HepG2 (cell line): ENCODE measurements around the gene SYNGR2. TPM values are rescaled to one million over a fixed set of nuclear protein-coding genes. Genes with fewer than 3 reads are reported as not detected.

ENCODE experiments used
- ARID3A ChIP-seq: IDR thresholded peaks from 2 replicates; pipeline ENCODE4 v1.6.1; 2012; ENCODE audit warnings: low read depth, low read length, improper control_type of control experiment
- IRF1 ChIP-seq: sonication (generic); formaldehyde crosslinking; IDR thresholded peaks from 2 replicates; pipeline ENCODE4 v1.4.0; 2020; ENCODE audit warnings: low read depth, mild to moderate bottlenecking, missing genetic modification reagents
- NFE2 ChIP-seq: sonication (generic); formaldehyde crosslinking; IDR thresholded peaks from 2 replicates; pipeline ENCODE4 v1.4.0; 2020; ENCODE audit warnings: missing genetic modification reagents
- PLSCR1 ChIP-seq: sonication (generic); formaldehyde crosslinking; IDR thresholded peaks from 2 replicates; pipeline ENCODE4 v1.5.0; 2020; ENCODE audit warnings: missing genetic modification reagents, mild to moderate bottlenecking, borderline replicate concordance
- PRMT3 ChIP-seq: sonication (generic); formaldehyde crosslinking; IDR thresholded peaks from 2 replicates; pipeline ENCODE4 v1.8.1; 2022; ENCODE audit warnings: low read depth, mild to moderate bottlenecking, moderate library complexity, missing genetic modification reagents, borderline replicate concordance
- SNAPC2 ChIP-seq: sonication (generic); formaldehyde crosslinking; IDR thresholded peaks from 2 replicates; pipeline ENCODE4 v1.8.1; 2022; ENCODE audit warnings: mild to moderate bottlenecking, missing genetic modification reagents
- SRF ChIP-seq: IDR thresholded peaks from 2 replicates; pipeline ENCODE4 v1.6.1; 2011; ENCODE audit warnings: mild to moderate bottlenecking, low read depth, low read length, moderate library complexity
- SYNCRIP ChIP-seq: fragments of 200-400 bp; formaldehyde crosslinking; IDR thresholded peaks from 2 replicates; pipeline ENCODE4 v1.6.1; 2018; ENCODE audit warnings: mild to moderate bottlenecking, low read depth, low read length; ENCODE audit not compliant: insufficient read depth
- TEAD3 ChIP-seq: optimal IDR thresholded peaks from 2 replicates; pipeline ENCODE3; 2016; ENCODE audit warnings: borderline replicate concordance
- TEF ChIP-seq: sonication (generic); formaldehyde crosslinking; IDR thresholded peaks from 2 replicates; pipeline ENCODE4 v1.5.0; 2020; ENCODE audit warnings: missing genetic modification reagents
- ZFP36L2 ChIP-seq: sonication (generic); formaldehyde crosslinking; IDR thresholded peaks from 2 replicates; pipeline ENCODE4 v1.4.0; 2020; ENCODE audit warnings: missing genetic modification reagents
- ZNF512 ChIP-seq: sonication (generic); formaldehyde crosslinking; IDR thresholded peaks from 2 replicates; pipeline ENCODE4 v1.4.0; 2020; ENCODE audit warnings: mild to moderate bottlenecking, missing genetic modification reagents
- ZNF550 ChIP-seq: sonication (generic); formaldehyde crosslinking; IDR thresholded peaks from 2 replicates; pipeline ENCODE4 v1.4.0; 2020; ENCODE audit warnings: mild to moderate bottlenecking, missing genetic modification reagents, borderline replicate concordance
- ZNF644 ChIP-seq: IDR thresholded peaks from 2 replicates; pipeline ENCODE4 v1.6.1; 2016; ENCODE audit warnings: low read depth
- ZNF883 ChIP-seq: sonication (generic); formaldehyde crosslinking; IDR thresholded peaks from 2 replicates; pipeline ENCODE4 v1.5.1; 2020; ENCODE audit warnings: mild to moderate bottlenecking, missing genetic modification reagents; ENCODE audit errors: not compliant biosample characterization
- polyA plus RNA-seq, 8 experiments: library from polyadenylated mRNA; depleted of rRNA in 3 of 8; stranded (reverse) in 7 of 8; unstranded in 1 of 8; fragments of >200 nt; fragmentation: Illumina TruSeq in 4 of 8; extraction: Trizol in 4 of 8; gene quantifications; 2 replicates each; pipeline versions ENCODE4 v1.2.1 to v1.2.3, GENCODE V29; 2011 to 2016; ENCODE audit warnings: low read depth in 4 of 8, missing spikeins in 1 of 8, mixed read lengths in 1 of 8; ENCODE audit not compliant: insufficient read depth in 1 of 8
- total RNA-seq, 5 experiments: library from RNA; depleted of rRNA; stranded (reverse); fragments of >200 nt; fragmentation: Illumina TruSeq; extraction: Trizol; gene quantifications; 2 replicates each; pipeline ENCODE4 v1.2.3, GENCODE V29; 2016; ENCODE audit warnings: low read depth in 1 of 5
- TF ChIP-seq, protein P1 (sequence below): sonication (generic); formaldehyde crosslinking; IDR thresholded peaks from 2 replicates; pipeline ENCODE4 v1.8.1; 2023; ENCODE audit warnings: mild to moderate bottlenecking, missing genetic modification reagents
- TF ChIP-seq, protein P2 (sequence below): sonication (generic); formaldehyde crosslinking; IDR thresholded peaks from 2 replicates; pipeline ENCODE4 v1.4.0; 2020; ENCODE audit warnings: mild to moderate bottlenecking, missing genetic modification reagents
- TF ChIP-seq, protein P3 (sequence below): sonication (generic); formaldehyde crosslinking; IDR thresholded peaks from 2 replicates; pipeline ENCODE4 v1.4.0; 2020; ENCODE audit warnings: mild to moderate bottlenecking, missing genetic modification reagents

The SYNGR2 gene
- total and polyA plus RNA-seq, 2 of the 13 experiments (the other 11 are each of a cell fraction or from before 2014, with no cell fraction given), result 46.7 to 170 TPM

DNA sequence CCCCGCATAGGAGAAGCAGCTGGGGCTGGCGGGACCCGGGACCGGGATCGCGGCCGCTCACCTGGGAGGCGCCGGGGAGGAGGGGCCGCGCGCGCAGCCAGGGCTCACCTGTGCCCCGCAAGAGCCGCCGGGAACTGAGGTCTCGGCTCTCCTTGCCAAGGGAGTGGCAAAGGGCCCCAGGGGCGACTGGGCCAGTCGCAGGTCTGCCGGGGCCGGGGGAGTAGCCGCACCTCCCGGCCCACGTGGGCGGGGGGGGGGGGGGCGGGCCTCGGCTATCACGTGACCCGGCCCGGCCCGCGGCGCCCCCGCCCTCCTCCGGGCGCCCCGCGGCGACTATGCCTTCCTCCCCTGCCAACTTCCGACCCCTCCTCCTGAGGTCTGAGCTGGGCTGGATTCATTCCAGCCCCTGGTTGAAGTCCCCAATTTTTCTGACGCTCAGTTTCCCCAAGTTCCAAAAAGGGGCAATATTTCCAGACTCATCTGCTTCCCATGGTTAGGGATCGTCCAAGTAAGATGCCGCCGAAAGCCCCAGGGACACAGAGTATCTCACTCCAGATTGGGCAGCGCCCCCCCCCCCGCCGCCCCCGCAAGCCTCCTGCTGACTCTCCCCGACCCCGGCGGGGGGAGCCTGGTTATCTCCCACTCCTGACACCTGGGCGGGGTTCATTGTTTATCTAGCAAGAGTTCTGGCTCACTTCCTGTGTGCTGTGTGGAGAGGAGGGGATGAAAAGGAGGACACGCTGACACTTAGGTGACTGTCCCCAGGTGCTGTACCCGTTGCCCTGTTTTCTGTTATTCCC lies 39.6 kb upstream of the SYNGR2 start, which contains the start of gene TMC6 (continued):
- no peak for TF ChIP-seq NFE2
- TF ChIP-seq, protein P1, sequence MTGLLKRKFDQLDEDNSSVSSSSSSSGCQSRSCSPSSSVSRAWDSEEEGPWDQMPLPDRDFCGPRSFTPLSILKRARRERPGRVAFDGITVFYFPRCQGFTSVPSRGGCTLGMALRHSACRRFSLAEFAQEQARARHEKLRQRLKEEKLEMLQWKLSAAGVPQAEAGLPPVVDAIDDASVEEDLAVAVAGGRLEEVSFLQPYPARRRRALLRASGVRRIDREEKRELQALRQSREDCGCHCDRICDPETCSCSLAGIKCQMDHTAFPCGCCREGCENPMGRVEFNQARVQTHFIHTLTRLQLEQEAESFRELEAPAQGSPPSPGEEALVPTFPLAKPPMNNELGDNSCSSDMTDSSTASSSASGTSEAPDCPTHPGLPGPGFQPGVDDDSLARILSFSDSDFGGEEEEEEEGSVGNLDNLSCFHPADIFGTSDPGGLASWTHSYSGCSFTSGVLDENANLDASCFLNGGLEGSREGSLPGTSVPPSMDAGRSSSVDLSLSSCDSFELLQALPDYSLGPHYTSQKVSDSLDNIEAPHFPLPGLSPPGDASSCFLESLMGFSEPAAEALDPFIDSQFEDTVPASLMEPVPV (CRISPR knock-in tag), result no peak; the same call in 1 of the 2 replicates
- TF ChIP-seq, protein P2, sequence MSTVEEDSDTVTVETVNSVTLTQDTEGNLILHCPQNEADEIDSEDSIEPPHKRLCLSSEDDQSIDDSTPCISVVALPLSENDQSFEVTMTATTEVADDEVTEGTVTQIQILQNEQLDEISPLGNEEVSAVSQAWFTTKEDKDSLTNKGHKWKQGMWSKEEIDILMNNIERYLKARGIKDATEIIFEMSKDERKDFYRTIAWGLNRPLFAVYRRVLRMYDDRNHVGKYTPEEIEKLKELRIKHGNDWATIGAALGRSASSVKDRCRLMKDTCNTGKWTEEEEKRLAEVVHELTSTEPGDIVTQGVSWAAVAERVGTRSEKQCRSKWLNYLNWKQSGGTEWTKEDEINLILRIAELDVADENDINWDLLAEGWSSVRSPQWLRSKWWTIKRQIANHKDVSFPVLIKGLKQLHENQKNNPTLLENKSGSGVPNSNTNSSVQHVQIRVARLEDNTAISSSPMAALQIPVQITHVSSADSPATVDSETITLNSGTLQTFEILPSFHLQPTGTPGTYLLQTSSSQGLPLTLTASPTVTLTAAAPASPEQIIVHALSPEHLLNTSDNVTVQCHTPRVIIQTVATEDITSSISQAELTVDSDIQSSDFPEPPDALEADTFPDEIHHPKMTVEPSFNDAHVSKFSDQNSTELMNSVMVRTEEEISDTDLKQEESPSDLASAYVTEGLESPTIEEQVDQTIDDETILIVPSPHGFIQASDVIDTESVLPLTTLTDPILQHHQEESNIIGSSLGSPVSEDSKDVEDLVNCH (CRISPR knock-in tag), result no peak
- TF ChIP-seq ZNF512, result no peak
- no peak for TF ChIP-seq PRMT3 (CRISPR knock-in tag)
- TF ChIP-seq IRF1 (CRISPR knock-in tag), result 0 out of 2 replicates have a peak, but pooled peaks have one; percentile 39
- no peak for TF ChIP-seq SNAPC2 (CRISPR knock-in tag)
- TF ChIP-seq SRF, result no peak
- TF ChIP-seq ZNF883, result no peak
- no peak for TF ChIP-seq SYNCRIP
- no peak for TF ChIP-seq ZNF644 (CRISPR knock-in tag)
- no peak for TF ChIP-seq ARID3A
- TF ChIP-seq ZFP36L2, result 0 out of 2 replicates have a peak, but pooled peaks have one; percentile 58
- TF ChIP-seq PLSCR1, result no peak
- TF ChIP-seq, protein P3, sequence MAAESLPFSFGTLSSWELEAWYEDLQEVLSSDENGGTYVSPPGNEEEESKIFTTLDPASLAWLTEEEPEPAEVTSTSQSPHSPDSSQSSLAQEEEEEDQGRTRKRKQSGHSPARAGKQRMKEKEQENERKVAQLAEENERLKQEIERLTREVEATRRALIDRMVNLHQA (CRISPR knock-in tag), result no peak
- TF ChIP-seq TEAD3 (CRISPR knock-in tag), result peak; percentile 8
- TF ChIP-seq ZNF550, result no peak
- no peak for TF ChIP-seq TEF (CRISPR knock-in tag)
